SK-MEL-5 (cell line): ENCODE data around the gene SLC35G2. TPM values are rescaled to one million over a fixed set of nuclear protein-coding genes. Genes with fewer than 3 reads are reported as not detected.

ENCODE experiments used
- DNase-seq: peaks from one replicate; pipeline ENCODE4 v3.0.0-alpha.2; 2016; ENCODE audit warnings: low read depth, low spot score
- in situ Hi-C: cut with HindIII; loops from 2 replicates; pipeline ENCODE4 v1.10.0; 2016; ENCODE audit warnings: low sequenced_read_pairs, high pct_unique_total_duplicates, low pct_unique_long_range_greater_than_20kb
- total RNA-seq: library from RNA; depleted of rRNA; stranded (reverse); fragments of >200 nt; shearing (Covaris generic); gene quantifications from 2 replicates; pipeline ENCODE4 v1.2.3, GENCODE V29; 2014

SLC35G2 gene
- total RNA-seq, 1 experiment from 2014 or later, result 22.7 TPM

DNA sequence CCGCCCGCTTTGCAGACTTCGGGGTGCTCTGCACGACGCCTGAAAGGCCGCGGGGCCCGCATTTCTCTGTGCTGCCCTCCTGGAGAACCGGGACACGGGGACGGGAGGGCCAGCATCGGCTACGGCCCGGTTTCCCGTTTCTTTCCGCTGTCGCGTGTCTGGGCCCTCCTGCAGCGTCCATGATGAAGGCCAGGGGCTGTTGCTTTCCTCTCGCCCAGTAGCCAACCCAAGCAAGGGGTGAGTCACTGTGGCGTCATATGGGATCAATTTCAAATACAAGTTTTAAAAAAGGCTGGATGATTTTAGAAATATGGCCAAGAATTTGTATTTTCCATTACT, 435 bp downstream of the SLC35G2 start:
- peak; percentile 17 for DNase-seq

DNA sequence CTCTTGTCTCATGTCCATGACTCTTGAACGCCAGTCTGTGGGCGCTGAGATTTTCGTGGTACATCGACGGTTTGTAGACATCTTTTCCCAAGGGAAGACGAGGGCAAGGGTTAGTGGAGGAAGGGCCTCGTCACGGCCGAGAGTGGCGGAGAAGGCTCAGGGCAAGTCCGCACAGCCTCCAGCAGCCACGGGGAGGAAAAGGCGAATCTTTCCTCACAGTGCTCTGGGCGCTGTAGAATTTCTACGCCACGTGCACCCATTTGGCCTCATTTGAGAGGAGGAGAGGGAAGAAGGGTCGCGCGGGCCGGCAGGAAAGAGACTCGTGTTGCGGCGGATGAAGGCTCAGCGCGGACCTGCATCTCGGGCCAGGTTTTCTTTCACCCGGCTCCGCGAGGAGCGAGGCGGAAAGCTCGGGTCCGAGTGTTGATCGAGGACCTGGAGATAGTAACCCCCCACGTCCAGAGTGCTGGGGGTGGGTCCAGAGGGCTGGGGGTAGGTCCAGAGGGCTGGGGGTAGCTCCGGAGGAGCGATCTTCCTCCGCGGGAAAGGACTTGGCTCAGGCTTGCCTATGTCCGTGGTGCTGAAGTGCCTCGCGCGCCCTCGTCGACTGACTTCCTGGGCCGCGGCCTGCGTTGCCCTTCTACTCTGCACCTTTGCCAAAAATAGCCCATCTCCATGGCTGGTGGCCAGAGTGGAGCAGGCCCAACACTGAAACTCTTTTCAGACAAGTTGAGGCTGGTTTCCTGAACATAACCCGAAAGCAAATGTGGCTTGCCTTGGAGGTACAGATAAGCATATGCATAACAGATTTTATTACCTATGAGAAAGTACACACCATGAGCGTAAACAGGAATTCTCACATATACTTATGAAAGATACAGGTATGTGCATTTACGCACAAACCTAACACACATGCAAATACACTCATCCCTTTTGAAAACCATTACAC, 1.1 kb downstream of the SLC35G2 start:
- in situ Hi-C loops, result no loop called here
- DNase-seq, result peak; percentile 7

More for the DNA sequence above, 435 bp downstream of the SLC35G2 start:
- in situ Hi-C loops, result no loop called here

DNA sequence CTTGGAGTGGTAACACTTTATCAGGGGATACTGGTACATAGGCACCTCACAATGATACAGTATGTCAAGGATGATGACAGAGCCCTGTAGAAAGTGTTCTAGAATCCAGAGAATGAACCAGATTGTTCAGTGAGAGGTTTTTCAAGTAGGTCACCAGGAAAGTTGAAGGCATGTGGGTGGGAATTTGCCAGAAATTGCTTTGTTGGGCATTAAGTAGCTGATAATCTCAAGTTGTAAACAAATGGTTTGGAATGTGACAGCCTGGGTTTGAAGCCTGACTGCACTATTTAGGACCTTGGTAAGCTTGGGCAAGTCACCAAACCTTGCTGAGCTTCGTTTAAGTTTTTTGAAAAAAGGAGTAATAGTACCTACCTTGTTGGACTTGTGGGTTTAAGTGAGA, 12.5 kb downstream of the SLC35G2 start:
- in situ Hi-C loops, result no loop called here
- DNase-seq, result no peak

DNA sequence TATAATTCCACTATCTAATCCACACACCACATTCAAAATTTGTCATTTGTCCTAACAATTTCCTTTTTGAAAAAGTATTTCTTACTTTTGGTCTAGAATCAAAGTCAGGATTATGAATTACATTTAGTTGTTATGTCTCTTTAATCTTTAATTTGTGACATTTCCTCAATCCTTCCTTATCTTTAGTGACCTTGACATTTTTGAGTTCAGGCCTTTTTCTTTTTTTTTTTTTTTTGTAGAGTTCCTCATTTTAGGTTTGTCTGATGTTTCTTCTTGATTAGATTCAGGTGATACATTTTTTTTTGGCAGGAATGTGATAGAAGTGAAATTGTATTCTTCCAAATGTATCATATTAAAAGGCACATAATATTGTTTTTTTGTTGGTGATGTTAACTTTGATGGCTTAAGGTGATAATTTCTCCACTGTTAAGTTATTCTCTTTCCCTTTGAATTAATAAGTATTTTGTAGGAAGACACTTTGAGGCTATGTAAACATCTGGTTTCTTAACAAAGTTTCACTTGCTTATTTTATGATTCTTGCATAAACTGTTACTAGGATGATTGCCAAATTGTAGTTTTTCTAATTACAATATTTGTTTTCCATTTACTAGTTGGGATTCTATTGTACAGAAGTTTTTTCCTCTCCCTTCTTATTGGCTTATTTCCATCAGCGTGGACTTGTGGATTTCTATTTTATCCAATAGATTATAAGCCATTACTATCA, 16.3 kb downstream of the SLC35G2 start:
- in situ Hi-C loops, result no loop called here
- DNase-seq, result no peak

DNA sequence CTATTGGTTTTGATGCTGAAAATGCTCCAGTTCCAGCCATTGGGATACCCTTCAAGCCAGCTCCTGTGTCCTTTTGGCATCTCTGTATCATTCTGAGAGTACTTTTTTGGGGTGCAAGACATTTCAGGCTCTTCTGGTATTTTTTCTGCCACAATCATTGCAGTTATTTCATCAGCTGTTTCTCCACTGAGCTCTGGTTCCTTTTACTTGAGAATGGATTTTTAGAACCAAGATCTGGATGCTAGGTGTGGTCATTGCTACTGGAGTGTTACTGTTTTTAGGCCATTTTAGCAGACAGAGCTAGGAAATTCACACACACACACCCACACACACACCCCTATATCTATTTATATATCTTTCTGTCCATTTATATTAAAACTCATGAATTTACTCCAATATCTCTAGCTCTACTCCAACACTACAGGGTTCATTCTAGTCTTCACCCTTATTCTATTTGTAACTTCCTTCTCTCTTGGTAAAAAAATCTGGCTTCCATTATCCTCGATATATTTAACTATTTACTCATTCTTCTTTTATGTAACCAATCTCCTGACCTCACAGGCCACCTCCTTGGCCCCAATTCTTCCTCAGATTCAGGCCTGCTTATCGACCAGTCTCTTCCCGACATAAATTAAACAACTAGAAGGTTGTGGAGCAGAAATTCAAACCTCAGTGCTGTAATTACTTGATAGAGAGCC, 17.0 kb downstream of the SLC35G2 start:
- in situ Hi-C loops, result no loop called here
- DNase-seq, result no peak

DNA sequence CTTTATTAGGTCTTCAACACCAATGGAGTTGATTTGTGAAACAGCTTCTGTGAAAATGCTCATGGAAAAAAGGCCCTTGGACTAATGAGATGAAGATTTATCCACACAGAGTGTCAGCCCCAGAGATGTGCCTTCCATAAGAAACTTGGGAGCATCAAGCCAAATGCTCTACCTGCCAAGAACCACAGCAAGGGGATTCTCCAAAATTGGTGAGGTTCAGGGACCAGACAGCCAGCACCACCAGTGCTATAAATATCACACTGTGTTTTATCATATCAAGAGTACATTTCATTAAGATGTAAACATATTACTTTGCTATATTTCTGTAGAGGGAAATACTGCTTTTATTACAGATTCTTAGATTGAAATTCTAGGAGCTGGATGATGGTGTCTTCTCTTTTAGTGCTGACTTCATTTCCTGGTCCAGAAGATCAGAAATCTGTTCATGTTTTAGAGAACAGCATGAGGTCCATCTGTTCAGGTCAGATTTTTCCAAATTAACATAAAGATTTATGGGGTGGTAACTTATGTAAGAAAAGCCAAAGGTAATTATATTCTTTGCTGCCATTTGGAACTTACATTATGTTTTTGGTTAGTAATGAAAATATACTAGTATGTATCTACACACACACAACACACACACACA, 17.7 kb downstream of the SLC35G2 start:
- in situ Hi-C loops, result no loop called here
- DNase-seq, result no peak

DNA sequence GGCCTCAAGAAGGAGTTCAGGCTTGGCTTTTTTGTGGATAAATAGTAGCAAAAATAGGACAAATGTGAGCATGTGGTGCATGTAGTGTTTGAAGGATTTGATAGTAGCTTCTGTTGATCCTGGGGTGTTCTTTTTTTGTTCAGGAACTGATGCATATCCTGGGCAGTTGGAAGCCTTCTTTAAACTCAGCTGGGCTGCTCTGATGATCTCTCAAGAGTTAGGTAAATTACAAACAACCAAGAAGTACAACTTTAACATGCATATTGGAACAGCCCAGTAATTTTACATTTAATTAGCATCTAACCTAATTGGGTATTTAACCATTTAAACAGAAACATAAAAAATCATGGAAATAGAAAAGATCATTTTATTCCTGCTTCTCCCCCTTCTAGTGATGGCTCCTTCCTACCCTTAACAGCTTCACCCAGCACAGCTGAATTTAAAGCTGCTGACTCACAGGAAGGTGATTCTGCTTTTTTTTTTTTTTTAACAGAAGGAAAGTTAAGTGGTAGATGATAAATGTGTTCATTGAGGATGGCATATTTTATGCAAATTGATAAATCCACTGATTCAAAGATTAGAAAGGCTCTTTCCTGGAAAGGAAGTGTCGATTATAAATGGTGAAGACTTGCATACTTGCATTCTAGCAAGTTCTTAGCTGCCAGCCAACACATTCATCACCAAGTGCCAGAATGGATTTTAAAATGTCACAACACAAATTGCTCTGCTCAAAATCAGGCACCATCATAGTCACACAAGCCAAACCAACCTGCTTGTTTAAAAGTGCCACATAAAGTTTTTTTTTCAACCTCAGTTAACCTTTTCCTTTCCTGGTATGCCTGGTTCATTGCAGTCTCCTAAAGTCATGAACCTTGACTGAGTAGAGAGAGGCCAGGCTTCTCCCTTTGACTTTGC, 20.0 kb downstream of the SLC35G2 start:
- DNase-seq, result no peak
- in situ Hi-C loops, result no loop called here

DNA sequence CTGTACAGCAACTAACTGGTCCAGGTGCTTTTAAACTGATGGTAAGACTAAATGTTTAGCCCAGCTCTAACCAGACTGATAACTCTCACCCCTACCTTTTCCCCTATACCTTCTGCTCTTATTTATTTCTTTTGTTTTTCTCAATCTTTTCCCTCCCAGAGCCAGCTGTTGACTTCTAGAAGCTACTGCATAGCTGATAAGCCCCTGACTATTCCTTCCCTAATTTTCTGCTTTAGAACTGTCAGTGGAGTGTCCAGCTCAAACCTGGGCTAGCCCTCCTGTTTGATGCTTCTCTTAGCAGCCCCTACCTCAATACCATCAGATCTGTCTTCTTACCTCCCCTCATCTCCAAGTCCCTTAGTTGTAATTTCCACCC, 20.6 kb downstream of the SLC35G2 start:
- no peak for DNase-seq
- in situ Hi-C loops, result no loop called here

DNA sequence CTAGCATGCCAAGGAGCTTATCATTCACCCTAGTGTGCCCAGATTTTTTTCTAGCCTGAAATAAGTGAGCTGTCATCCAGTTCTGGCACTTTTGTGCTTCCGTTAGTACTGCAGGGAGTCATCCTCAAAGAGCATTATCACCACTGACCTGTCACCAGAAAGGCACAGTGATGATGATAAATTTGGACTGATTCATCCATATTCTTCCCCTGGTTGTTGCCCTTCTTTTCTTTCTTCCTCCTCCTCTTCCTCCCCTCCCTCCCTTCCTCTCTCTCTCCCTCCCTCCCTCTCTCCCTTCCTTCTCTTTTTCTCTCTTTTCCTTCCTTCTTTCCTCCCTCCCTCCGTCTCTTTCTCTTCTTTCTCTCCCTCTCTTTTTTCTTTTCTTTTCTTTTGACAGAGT, 21.3 kb downstream of the SLC35G2 start:
- in situ Hi-C loops, result no loop called here

DNA sequence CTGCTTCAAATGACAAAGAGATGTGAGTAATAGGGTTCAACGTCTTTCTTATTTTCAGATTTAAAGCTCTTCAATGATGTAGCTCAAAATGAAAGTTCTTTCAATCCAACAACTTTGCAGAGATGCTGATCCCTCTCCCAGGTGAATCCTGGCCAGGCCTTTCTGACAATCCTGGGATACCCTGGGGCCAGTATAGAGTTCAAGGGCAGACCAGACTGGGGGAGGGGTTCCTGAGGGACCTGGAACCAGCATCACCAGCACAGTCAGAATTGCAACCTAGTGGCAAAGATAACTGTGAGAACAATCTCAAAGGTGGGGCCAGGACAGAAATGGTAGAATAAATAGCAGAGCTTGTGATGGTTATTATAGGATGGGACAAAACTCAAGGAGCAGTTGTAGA, 23.4 kb downstream of the SLC35G2 start:
- no peak for DNase-seq

More for the DNA sequence above, 21.3 kb downstream of the SLC35G2 start:
- DNase-seq, result no peak

DNA sequence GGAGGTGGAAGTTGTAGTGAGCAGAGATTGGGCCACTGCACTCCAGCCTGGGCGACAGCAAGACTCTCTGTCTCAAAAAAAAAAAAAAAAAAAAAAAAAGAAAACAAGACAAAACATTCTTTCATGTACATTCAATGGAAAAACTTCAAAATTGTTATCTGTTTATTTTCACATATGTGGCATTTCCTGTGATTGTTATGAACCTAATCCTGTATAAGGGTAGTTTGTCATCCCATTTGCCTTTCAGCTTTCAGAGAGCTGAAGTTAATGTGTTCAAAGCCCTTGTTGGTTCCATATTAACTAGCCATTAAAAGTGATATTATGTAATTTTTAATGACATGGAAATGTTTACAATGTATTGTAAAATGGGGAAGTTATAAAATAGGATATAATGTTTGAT, 25.8 kb downstream of the SLC35G2 start:
- in situ Hi-C loops, result no loop called here

More for the DNA sequence above, 23.4 kb downstream of the SLC35G2 start:
- in situ Hi-C loops, result no loop called here

DNA sequence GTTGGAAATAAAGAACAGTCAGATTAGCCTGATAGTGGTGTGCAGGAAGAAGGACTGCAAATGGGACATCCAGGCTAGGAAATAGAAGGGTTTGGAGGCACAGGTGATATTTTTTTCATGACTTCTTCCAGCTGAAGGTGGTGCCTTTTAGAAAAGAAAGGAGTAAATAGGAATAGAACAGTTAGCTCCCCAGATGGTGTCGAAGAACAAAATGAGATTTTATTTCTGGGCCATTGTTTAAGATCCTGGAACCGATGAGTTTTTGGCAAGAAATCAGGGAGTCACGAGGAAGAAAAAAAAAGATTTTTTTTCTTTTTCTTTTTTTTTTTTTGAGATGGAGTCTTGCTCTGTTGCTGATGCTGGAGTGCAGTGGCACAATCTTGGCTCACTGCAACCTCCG, 33.3 kb downstream of the SLC35G2 start:
- in situ Hi-C loops, result no loop called here
- no peak for DNase-seq

More for the DNA sequence above, 25.8 kb downstream of the SLC35G2 start:
- no peak for DNase-seq

DNA sequence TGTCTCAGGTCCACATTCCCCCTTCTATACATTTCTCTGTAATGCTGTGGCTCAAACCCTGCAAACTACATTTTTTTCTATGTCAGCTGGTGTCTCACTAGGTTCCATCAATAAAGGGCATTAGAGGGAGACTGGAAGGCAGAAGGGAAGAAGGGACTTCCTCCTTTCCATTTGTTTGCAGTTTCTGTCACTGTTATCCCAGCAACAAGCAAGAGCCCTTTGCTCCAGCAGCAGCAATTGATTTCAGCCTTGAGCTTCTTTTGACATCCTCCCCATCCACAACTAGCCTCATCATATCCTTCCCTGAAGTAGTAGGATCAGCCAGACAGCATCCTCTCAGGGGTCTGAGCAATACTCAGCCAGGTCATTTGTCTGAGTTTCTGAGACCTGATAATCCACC, 37.7 kb downstream of the SLC35G2 start:
- in situ Hi-C loops, result no loop called here
- no peak for DNase-seq

DNA sequence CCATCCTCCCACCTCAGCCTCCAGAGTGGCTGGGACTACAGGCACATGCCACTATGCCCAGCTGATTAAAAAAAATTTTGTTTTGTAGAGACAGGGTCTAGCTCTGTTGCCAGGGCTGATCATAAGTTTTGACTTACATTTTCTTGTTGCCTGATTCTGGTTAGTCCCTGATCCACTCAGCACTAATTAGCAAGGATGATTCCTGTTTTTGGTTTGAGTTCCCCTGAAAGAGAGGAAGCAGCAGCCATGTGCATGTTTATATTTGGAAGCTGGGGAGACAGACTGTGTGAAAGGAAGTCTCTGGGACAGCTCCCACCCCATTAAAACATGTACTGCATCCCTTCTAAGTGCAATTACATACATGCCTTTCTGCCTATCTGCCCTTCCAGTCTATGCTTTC, 39.5 kb downstream of the SLC35G2 start:
- DNase-seq, result no peak
- in situ Hi-C loops, result no loop called here

DNA sequence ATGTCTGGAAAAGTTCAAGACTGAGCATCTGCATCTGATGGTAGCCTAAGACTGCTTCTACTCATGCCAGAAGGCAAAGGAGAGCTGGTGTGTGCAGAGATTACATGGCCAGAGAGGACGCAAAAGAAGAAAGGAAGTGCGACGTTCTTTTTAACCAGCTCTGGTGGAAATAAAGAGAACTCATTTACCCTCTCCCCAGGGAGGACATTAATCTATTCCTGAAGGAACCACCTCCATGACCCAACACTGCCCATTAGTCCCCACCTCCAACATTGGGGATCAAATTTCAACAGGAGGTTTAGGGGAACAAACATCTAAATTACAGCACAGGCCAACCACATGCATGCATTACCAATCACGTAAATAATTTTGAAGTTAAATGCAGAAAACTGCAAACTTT, 41.6 kb downstream of the SLC35G2 start:
- in situ Hi-C loops, result no loop called here

DNA sequence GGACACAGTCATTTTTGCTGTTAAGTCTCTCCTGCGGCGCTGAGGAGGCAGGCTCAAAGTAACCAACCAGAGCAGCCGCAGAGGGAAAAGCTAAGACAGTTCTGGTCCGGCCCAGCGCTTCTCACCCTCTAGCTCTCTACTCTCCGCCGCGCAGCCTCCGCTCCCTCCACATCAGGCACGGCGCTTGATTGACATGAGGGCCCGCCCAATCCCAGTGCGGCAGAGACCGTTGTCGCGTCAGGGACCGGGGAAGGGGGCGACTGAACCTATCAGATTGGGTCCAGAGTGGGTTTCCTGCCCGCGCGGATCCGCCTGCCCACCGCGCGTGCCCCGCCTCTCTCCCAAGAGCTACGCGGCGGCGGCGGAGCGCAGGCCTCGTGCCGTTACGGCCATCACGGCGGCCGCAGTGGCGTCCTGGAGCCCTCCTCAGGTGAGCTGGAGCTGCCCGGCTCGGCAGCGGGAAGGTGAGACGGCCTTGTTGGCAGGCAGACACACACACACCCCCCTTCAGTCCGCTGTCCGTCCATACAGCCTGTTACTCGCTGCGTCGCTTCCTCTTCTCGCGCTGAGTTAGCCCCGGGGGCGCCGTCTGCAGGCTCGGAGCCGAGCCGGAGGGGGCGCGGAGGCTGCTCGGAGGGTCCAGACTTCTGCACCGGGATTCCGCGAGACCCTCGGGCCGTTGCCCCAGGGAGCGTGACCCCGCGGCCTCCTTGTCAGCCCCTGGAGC, 43.1 kb downstream of the SLC35G2 start, which contains the start of gene NCK1:
TSS of gene NCK1 (plus strand) at position 319 of the 727 bp plus-strand sequence. CDS start 65,794 bp downstream, outside the sequence.
- in situ Hi-C loops, result no loop called here
- peak; percentile 97 for DNase-seq

More for the DNA sequence above, 41.6 kb downstream of the SLC35G2 start:
- DNase-seq, result no peak
